Gastrocnemius medialis (tissue), 4 donors: Measurements from ENCODE around the gene GLDC. TPM values are rescaled to one million over a fixed set of nuclear protein-coding genes. Genes with fewer than 3 reads are reported as not detected.
"Not testable (repeated sequence)": the region's sequence is repeated elsewhere in the genome, so short reads cannot be mapped to it uniquely, and the experiment has no call there.

Experiments
- ATAC-seq, 2 donors: fragments of 150-250 bp; one replicate each; pipeline ENCODE4 v1.9.1; 2016
- DNase-seq, 2 donors: peaks; one replicate each; pipeline ENCODE4 v3.0.0-alpha.2; 2019
- H3K27ac ChIP-seq, 4 donors: fragments of 200-600 bp; sonication (generic); 1 replicate in 1 of 4; 2 replicates in 3 of 4; pipeline ENCODE4 v1.5.1; 2016 to 2018; ENCODE audit warnings: mild to moderate bottlenecking in 2 of 4, moderate library complexity in 1 of 4
- H3K27me3 ChIP-seq, 3 donors: fragments of 200-600 bp; sonication (generic) in 2 of 3; 1 replicate in 1 of 3; 2 replicates in 2 of 3; pipeline versions ENCODE4 v1.5.1 to v1.6.0; 2016 to 2019; ENCODE audit warnings: mild to moderate bottlenecking in 1 of 3, moderate library complexity in 1 of 3
- H3K36me3 ChIP-seq, 2 donors: fragments of 200-600 bp; sonication (generic) in 1 of 2; one replicate each; pipeline ENCODE4 v1.5.1; 2017 to 2018
- H3K4me1 ChIP-seq, 2 donors: fragments of 200-600 bp; sonication (generic) in 1 of 2; one replicate each; pipeline ENCODE4 v1.5.1; 2016 to 2017; ENCODE audit warnings: mild to moderate bottlenecking in 2 of 2
- H3K4me3 ChIP-seq, 4 donors: fragments of 200-600 bp; sonication (generic) in 3 of 4; 1 replicate in 1 of 4; 2 replicates in 3 of 4; pipeline ENCODE4 v1.5.1; 2016 to 2019; ENCODE audit warnings: mild to moderate bottlenecking in 2 of 4
- H3K9me3 ChIP-seq, 3 donors: fragments of 200-600 bp; sonication (generic) in 2 of 3; 1 replicate in 1 of 3; 2 replicates in 2 of 3; pipeline ENCODE4 v1.5.1; 2016 to 2019
- CTCF ChIP-seq, 5 experiments: fragments of 450-650 bp in 3 of 5; fragments of 200-600 bp in 2 of 5; sonication (generic) in 2 of 5; IDR thresholded peaks in 4 of 5; conservative IDR thresholded peaks in 1 of 5; 1 replicate in 4 of 5; 2 replicates in 1 of 5; pipeline ENCODE4 v1.5.1; 2016 to 2019; ENCODE audit warnings: antibody characterized with exemption in 5 of 5, mild to moderate bottlenecking in 3 of 5, moderate library complexity in 3 of 5
- POLR2A ChIP-seq, 2 donors: fragments of 450-650 bp; IDR thresholded peaks; one replicate each; pipeline ENCODE4 v1.6.1; 2017; ENCODE audit warnings: antibody characterized with exemption in 2 of 2, mild to moderate bottlenecking in 2 of 2, moderate library complexity in 2 of 2
- in situ Hi-C, 4 donors: fragments of 200-750 bp; cut with MboI; loops; one replicate each; pipeline versions ENCODE4 v1.15.0 to v1.8.0; 2017; ENCODE audit warnings: low sequenced_read_pairs in 4 of 4
- intact Hi-C: fragments of 100-400 bp; cut with DNase I; formaldehyde crosslinking; loops from one replicate; pipeline ENCODE4 v1.15.1; 2023; ENCODE audit warnings: low total_unique reads
- total RNA-seq, 4 donors: library from RNA; depleted of rRNA; stranded (reverse); fragments of >200 nt; gene quantifications; one replicate each; pipeline versions ENCODE4 v1.1.0 to v1.2.3, GENCODE V29; 2016

The GLDC gene
- total RNA-seq, 4 donors from 2014 or later, result 0.31 to 1.00 (median 0.47) TPM

- in situ Hi-C loops (no loop called here), intact Hi-C loops (no loop called here)
- H3K27me3 ChIP-seq, result no peaks in the 10 kb centered on the region
- H3K4me3 ChIP-seq, result no peak overlapping the region
- no peaks in the 10 kb centered on the region for H3K9me3 ChIP-seq
- H3K27ac ChIP-seq, result no peak overlapping the region
- TF ChIP-seq POLR2A (IDR thresholded peaks at IDR 0.05) (no peak), CTCF (IDR thresholded peaks at IDR 0.05 in 4 of 5, conservative IDR thresholded peaks at IDR 0.05 in 1 of 5) (no peak)
- DNase-seq (no peak), ATAC-seq (no peak)
- H3K4me1 ChIP-seq, result no peaks in the 10 kb centered on the region
- H3K36me3 ChIP-seq, result no peaks in the 10 kb centered on the region
These were observed 14.9 kb downstream of the GLDC start for GRCh38 chr9:6630502-6631206.

- Histone ChIP-seq H3K4me1 (no peaks in the 10 kb centered on the region), H3K27ac (no peak overlapping the region), H3K27me3 (no peaks in the 10 kb centered on the region), H3K9me3 (no peaks in the 10 kb centered on the region), H3K4me3 (no peak overlapping the region), H3K36me3 (no peaks in the 10 kb centered on the region)
- DNase-seq (no peak), ATAC-seq (no peak)
- intact Hi-C loops, result no loop called here
- in situ Hi-C loops, result no loop called here
- no peak for TF ChIP-seq CTCF (IDR thresholded peaks at IDR 0.05 in 4 of 5, conservative IDR thresholded peaks at IDR 0.05 in 1 of 5)
- TF ChIP-seq POLR2A (IDR thresholded peaks at IDR 0.05), result no peak
These were observed 16.8 kb downstream of the GLDC start for GRCh38 chr9:6628704-6629103.

- Histone ChIP-seq H3K27me3 (no peaks in the 10 kb centered on the region), H3K4me3 (no peak overlapping the region), H3K9me3 (no peaks in the 10 kb centered on the region), H3K36me3 (no peaks in the 10 kb centered on the region), H3K4me1 (no peaks in the 10 kb centered on the region), H3K27ac (no peak overlapping the region)
- TF ChIP-seq POLR2A (IDR thresholded peaks at IDR 0.05), result no peak
- no peak for TF ChIP-seq CTCF (IDR thresholded peaks at IDR 0.05 in 4 of 5, conservative IDR thresholded peaks at IDR 0.05 in 1 of 5)
- intact Hi-C loops, result no loop called here
- ATAC-seq (no peak), DNase-seq (no peak)
- in situ Hi-C loops, result no loop called here
These were observed 20.2 kb downstream of the GLDC start for GRCh38 chr9:6625363-6625762.

- in situ Hi-C loops, H3K36me3 ChIP-seq, DNase-seq, H3K9me3 ChIP-seq, H3K4me3 ChIP-seq, ATAC-seq, H3K27ac ChIP-seq, H3K27me3 ChIP-seq, intact Hi-C loops, H3K4me1 ChIP-seq: not testable (repeated sequence)
These were observed 22.7 kb downstream of the GLDC start for GRCh38 chr9:6622784-6623183.

GRCh38 chr9:6620796-6621195 is 24.7 kb downstream of the GLDC start:
- Histone ChIP-seq H3K9me3 (no peaks in the 10 kb centered on the region), H3K4me3 (no peak overlapping the region), H3K4me1 (no peaks in the 10 kb centered on the region), H3K36me3 (no peaks in the 10 kb centered on the region), H3K27me3 (no peaks in the 10 kb centered on the region), H3K27ac (no peak overlapping the region)
- intact Hi-C loops (no loop called here), in situ Hi-C loops (no loop called here)
- DNase-seq, result no peak
- TF ChIP-seq POLR2A (IDR thresholded peaks at IDR 0.05) (no peak), CTCF (IDR thresholded peaks at IDR 0.05 in 4 of 5, conservative IDR thresholded peaks at IDR 0.05 in 1 of 5) (no peak)
- no peak for ATAC-seq
